ENCODE data around the gene EHF.

EHF gene

DNA sequence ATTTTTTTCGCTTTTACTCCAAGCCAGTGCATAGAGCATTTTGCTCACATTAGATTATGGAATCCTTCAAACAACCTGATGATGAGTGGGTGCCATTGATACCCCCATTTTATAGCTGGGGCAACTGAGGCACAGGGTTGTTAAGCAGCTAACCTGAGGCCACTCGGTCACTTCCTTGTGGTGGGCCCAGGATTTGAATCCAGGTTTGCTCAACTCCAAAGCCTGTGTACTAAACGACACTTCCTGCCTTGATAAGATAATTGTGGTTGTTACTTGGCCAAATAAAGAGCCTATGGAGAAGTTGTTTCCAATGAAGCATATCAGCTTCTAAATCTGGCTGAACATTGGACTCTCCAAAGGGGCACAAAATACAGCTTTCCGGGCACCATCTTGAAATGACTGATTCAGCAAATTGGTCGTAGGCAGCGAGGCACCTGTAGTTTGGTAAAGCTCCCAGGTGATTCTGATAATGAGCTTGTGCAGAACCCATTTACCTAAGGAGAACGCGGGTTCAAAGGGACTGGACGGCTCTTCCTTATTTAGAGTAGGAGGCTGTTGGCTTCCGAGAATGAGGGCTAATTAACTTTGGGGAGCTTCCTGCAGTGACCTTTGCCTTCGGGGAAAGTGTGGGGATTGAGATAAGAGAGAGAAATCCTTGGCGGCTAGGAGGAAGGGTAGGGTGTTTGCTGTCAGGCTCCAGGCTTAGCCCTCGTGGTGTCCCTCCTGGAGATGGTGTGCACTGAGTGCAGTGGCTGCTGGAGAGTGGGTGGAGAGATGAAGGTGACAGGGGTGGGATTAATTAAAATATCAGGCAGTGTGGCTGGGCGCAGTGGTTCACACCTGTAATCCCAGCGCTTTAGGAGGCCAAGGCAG lies 17.5 kb upstream of the EHF start:
- DNase-seq = no peak

DNA sequence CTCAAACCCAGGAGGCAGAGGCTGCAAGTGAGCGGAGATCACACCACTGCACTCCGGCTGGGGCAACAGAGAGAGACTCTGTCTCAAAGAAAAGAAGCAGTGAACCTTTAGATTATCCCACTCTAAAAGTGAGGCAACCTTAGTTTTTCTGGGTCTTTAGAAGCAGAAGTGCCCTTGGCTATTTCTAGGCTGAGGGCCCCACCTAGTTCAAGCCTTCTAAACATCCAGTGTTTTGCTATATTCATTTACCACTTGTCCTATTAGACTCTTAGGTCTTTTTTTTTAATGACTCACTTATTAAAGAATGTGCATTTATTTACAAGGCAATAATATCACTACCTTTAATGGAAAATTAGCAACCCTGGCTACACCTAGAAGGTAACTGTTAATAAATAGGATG lies 16.7 kb upstream of the EHF start:
- DNase-seq = no peak

- no peak for DNase-seq
Observed at GRCh38 chr11:34604911-34605310, 16.0 kb upstream of the EHF start.

- no peak for DNase-seq
Observed at GRCh38 chr11:34605481-34606325, 15.2 kb upstream of the EHF start.

DNA sequence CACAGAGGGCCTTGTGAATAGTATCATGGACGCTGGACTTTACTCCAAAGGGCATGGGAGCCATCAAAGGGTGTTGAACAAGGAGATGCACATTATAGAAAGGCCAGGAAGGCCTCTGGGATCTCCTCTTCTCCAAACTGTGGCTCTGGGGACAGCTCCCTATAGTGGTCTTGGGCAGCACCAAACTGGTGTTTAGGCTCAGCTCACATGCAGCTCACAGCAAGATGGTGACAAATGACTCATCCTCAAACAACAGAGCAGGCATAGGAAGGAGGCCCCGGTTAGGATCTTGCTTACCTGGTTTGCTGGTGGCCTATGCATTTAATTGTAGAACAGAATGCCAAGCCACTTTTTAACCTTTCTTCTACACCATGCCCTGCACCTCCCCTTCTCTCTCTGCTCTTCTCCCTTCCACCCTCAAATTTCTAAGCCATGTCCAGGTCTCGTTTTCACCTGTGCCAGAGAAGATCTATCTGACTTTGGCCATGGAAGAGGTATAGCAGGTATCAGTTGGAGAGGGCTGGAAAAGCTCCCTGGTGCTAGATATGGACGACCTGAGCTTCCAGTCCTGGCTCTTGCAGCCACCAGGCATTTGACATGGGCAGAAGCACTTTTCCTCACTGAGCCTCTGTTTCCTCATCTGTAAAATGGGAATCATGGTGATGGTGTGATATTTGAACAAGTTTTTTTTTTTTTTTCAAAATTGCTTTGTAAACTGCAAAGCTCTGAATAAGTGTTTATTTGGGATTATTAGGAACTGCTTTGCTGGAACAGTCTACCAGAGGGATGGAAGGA lies 14.4 kb upstream of the EHF start:
- no peak for DNase-seq

GRCh38 chr11:34609187-34609751 lies 11.6 kb upstream of the EHF start:
- no peak for DNase-seq

DNA sequence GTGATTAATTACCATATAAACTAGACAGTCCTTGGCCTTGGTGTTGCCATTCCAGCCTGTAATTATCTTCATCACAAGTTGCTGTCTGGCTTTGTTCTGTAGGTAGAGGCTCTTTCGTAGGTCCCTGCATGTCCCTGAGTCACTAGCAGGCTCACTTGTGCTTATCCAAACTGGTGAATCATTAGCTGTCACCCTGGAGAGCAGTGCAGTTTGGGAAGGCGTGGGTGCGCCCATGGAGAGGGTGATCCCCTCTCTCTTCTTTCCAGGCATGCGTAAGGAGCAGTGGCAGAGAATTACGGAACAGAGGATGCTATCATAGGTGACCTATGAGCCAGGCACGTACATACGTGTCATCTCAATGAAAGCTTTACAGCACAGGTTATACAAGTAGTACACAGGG lies 11.0 kb upstream of the EHF start:
- DNase-seq = no peak

- no peak for DNase-seq
Observed at GRCh38 chr11:34610324-34611041, 10.4 kb upstream of the EHF start.

- DNase-seq = no peak
Observed at GRCh38 chr11:34613015-34613414, 7.9 kb upstream of the EHF start.

GRCh38 chr11:34613552-34614056 lies 7.3 kb upstream of the EHF start:
- no peak for DNase-seq

- peak; percentile 12 for DNase-seq
Observed at GRCh38 chr11:34614344-34615104, 6.4 kb upstream of the EHF start.

GRCh38 chr11:34616086-34616485 lies 4.8 kb upstream of the EHF start:
- no peak for DNase-seq

DNA sequence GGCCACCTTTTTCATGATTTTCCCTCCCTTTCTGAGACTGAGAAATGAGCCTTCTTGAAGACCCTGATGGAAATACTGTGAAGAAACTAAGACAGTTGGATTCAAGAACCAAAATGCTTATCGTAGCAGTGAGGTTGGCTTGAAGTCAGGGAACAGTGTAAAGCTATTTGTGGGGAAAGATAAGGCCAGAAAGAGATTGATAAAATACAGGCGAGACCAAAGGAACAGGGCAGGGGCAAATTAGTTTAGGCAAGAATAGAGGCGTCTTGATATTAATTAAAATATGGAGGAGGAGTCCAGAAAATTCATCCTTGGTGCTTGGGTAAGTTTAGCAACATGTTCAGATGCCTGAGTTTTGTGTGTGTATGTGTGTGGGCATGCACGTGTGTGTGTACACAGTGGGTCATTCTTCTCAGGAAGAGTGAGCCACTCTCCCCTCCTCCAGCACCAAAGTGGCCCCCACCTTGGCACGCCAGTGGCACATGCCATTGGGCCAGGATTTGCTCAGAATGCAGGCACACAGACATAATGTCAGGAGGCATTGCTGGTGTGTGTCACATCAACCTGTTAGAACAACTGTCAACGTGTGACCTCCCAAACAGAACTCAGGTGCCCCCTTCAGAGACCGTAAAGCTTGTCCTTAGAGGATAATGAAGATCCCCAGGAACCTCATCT lies 3.9 kb upstream of the EHF start:
- DNase-seq = no peak

GRCh38 chr11:34618406-34618805 lies 2.5 kb upstream of the EHF start:
- DNase-seq = no peak

- no peak for DNase-seq
Observed at GRCh38 chr11:34619062-34619516, 1.8 kb upstream of the EHF start.

DNA sequence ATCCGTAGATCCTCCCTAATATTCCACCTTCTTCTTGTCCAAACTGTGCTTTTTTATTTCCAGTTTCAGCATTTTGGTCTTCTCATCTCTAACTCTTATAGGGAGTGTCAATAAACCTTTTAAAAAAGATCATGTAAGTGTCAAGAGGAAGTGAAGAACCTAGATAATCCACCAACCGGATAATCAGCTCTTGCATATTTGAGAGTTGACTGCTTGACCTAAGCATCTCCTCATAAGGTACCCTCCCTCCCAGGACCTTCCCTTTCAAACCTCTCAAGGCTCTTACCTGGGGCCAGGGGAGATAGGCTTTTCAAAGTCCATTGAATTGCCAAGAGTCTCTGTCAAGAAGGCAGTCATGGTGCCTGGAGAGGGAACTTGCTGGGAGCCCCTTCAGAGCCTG lies 691 bp upstream of the EHF start:
- DNase-seq = no peak

- no peak for DNase-seq
Observed at GRCh38 chr11:34621876-34622275, 983 bp downstream of the EHF start.

DNA sequence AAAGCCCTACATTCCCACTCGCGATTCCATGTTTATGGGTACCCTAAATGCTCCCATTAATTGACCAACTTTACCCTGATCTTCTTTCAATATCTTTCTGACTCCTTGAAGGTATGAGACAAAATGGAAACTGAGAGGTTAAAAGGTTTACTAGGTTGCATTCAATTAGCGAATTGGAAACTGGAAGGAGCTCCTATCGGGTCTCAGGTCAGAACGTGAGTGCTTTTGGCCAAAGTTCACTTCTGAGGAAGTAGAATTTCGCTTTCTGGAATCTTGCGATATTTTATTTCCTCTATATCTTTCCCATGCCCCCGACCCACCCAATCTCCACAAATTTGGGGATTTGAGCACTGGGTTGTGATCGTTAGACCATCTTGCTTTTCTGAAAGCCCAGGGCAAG lies 2.6 kb downstream of the EHF start:
- DNase-seq = no peak

GRCh38 chr11:34624069-34624468 lies 3.2 kb downstream of the EHF start:
- no peak for DNase-seq

GRCh38 chr11:34625576-34625975 lies 4.7 kb downstream of the EHF start:
- DNase-seq = no peak

DNA sequence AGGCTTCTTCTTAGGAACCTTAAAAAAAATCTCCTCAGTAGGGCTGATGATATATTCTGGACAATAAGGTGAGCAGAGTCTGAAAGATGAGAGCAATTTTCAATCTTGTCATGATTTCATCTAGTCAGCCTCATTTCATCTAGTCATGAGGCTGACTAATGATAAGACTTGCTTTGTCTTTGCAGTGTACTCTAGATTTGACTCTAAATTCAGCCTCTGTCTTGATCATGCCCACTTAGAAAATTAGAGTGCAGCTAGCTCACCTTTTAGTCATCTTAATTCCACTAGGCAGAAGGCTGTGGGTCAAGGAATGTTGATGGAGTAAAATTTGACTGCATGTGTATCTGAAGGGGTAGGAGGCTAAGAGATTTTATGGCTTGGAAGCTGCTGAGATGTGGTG lies 5.5 kb downstream of the EHF start:
- DNase-seq = no peak
